GM18861 (cell line): Measurements from ENCODE around the gene ALS2CL.
"Not testable (repeated sequence)": the region's sequence is repeated elsewhere in the genome, so short reads cannot be mapped to it uniquely, and the experiment has no call there.

Experiments
- ATAC-seq: cut with Tn5 transposase; IDR thresholded peaks from one replicate; pipeline ENCODE4 v1.9.1; 2021; ENCODE audit not compliant: unreplicated experiment

ALS2CL gene

GRCh38 chr3:46693038-46693891 is at the start of gene ALS2CL:
Gene ALS2CL (minus strand): TSS chr3:46693679. CDS start chr3:46689440, 4,239 bp downstream.
- no peak for ATAC-seq

GRCh38 chr3:46742992-46743585 is 49.6 kb upstream of the ALS2CL start:
- ATAC-seq, result no peak

GRCh38 chr3:46739565-46739964 is 46.1 kb upstream of the ALS2CL start:
- not testable (repeated sequence) for ATAC-seq

GRCh38 chr3:46737329-46737731 is 43.9 kb upstream of the ALS2CL start:
- no peak for ATAC-seq

- no peak for ATAC-seq
These were observed 42.8 kb upstream of the ALS2CL start for GRCh38 chr3:46736006-46736872.

- no peak for ATAC-seq
These were observed 41.3 kb upstream of the ALS2CL start for GRCh38 chr3:46734773-46735172.

- no peak for ATAC-seq
These were observed 39.7 kb upstream of the ALS2CL start for GRCh38 chr3:46733026-46733800.

GRCh38 chr3:46731795-46732194 is 38.3 kb upstream of the ALS2CL start:
- no peak for ATAC-seq

- no peak for ATAC-seq
These were observed 37.3 kb upstream of the ALS2CL start for GRCh38 chr3:46730819-46731218.

- ATAC-seq, result no peak
These were observed 35.6 kb upstream of the ALS2CL start for GRCh38 chr3:46729038-46729437.

- no peak for ATAC-seq
These were observed 32.3 kb upstream of the ALS2CL start for GRCh38 chr3:46725621-46726314.

GRCh38 chr3:46724424-46724823 is 30.9 kb upstream of the ALS2CL start:
- no peak for ATAC-seq

GRCh38 chr3:46722443-46722842 is 29.0 kb upstream of the ALS2CL start:
- ATAC-seq, result no peak

GRCh38 chr3:46721009-46721408 is 27.5 kb upstream of the ALS2CL start:
- no peak for ATAC-seq

GRCh38 chr3:46719735-46720271 is 26.3 kb upstream of the ALS2CL start:
- ATAC-seq, result no peak

GRCh38 chr3:46719044-46719565 is 25.6 kb upstream of the ALS2CL start:
- ATAC-seq, result no peak

- no peak for ATAC-seq
These were observed 24.2 kb upstream of the ALS2CL start, which contains the start of gene PRSS50 for GRCh38 chr3:46717447-46718231. Gene PRSS50 (minus strand): TSS chr3:46717869. CDS start chr3:46717824, 45 bp downstream.
